IMR-90 (cell line): ENCODE measurements around the gene BLVRA. TPM values are rescaled to one million over a fixed set of nuclear protein-coding genes. Genes with fewer than 3 reads are reported as not detected.

Source experiments
- ATAC-seq: fragments of 200-7000 bp; cut with Tn5 transposase; 2 replicates; pipeline ENCODE4 v1.9.1; 2020; ENCODE audit warnings: low read depth, mild to moderate bottlenecking, moderate library complexity
- BruUV-seq: library from RNA; stranded (reverse); fragments of 400-500 nt; replicated peaks from 2 replicates; lab custom pipeline; 2021; lab: Mats Ljungman, UMichigan
- CTCF ChIA-PET: fragments of 300-600 bp; formaldehyde crosslinking; extraction: SDS; loops from one replicate; lab custom pipeline; 2021; ENCODE audit warnings: antibody characterized with exemption; lab: Yijun Ruan, JAX
- POLR2A ChIA-PET: fragments of 300-600 bp; sonication (Branson Sonifier 250); formaldehyde crosslinking; loops from one replicate; lab custom pipeline; 2022; ENCODE audit warnings: antibody characterized with exemption; ENCODE audit not compliant: unreplicated experiment; lab: Charles Lee
- DNase-seq: peaks from one replicate; pipeline ENCODE4 v3.0.0; 2013
- H2AFZ ChIP-seq: replicated peaks from 2 replicates; pipeline ENCODE3; 2013; ENCODE audit warnings: low read length, mild to moderate bottlenecking; ENCODE audit not compliant: poor library complexity
- H2AK5ac ChIP-seq: 2 replicates; pipeline ENCODE4 v1.6.1; 2013; ENCODE audit warnings: low read depth, low read length, inconsistent platforms
- H2AK9ac ChIP-seq: replicated peaks from 2 replicates; pipeline ENCODE3; 2013; ENCODE audit warnings: mild to moderate bottlenecking, low read depth, low read length, moderate library complexity; ENCODE audit not compliant: poor library complexity
- H2BK120ac ChIP-seq: 2 replicates; pipeline ENCODE4 v1.6.1; 2013; ENCODE audit warnings: low read depth, low read length, inconsistent platforms
- H2BK15ac ChIP-seq: 3 replicates; pipeline ENCODE4 v1.6.1; 2013; ENCODE audit warnings: low read depth, low read length, inconsistent platforms
- H2BK20ac ChIP-seq: 2 replicates; pipeline ENCODE4 v1.6.1; 2013; ENCODE audit warnings: low read depth, mild to moderate bottlenecking, inconsistent platforms, low read length, moderate library complexity
- H2BK5ac ChIP-seq: 2 replicates; pipeline ENCODE4 v1.6.1; 2013; ENCODE audit warnings: mild to moderate bottlenecking, low read depth, low read length, inconsistent platforms; ENCODE audit not compliant: poor library complexity, severe bottlenecking
- H3K14ac ChIP-seq: replicated peaks from 2 replicates; pipeline ENCODE4 v1.6.1; 2013; ENCODE audit warnings: low read depth, low read length, inconsistent platforms
- H3K18ac ChIP-seq: 2 replicates; pipeline ENCODE4 v1.6.1; 2013; ENCODE audit warnings: low read depth, low read length, control low read depth
- H3K23ac ChIP-seq: 2 replicates; pipeline ENCODE4 v1.6.1; 2013; ENCODE audit warnings: low read depth, low read length, inconsistent platforms
- H3K27ac ChIP-seq: 2 replicates; pipeline ENCODE4 v1.5.1; 2013; ENCODE audit warnings: mild to moderate bottlenecking, control low read depth, low read length; ENCODE audit not compliant: insufficient read depth
- H3K27me3 ChIP-seq: 2 replicates; pipeline ENCODE4 v1.6.1; 2013; ENCODE audit warnings: low read length; ENCODE audit not compliant: control insufficient read depth, insufficient read depth
- H3K36me3 ChIP-seq: 2 replicates; pipeline ENCODE4 v1.6.1; 2013; ENCODE audit warnings: low read length, mixed read lengths; ENCODE audit not compliant: control insufficient read depth, insufficient read depth
- H3K4ac ChIP-seq: 2 replicates; pipeline ENCODE4 v1.6.1; 2013; ENCODE audit warnings: low read depth, low read length, inconsistent platforms
- H3K4me1 ChIP-seq: 2 replicates; pipeline ENCODE4 v1.6.1; 2013; ENCODE audit warnings: low read length, mixed read lengths; ENCODE audit not compliant: control insufficient read depth, insufficient read depth
- H3K4me2 ChIP-seq: 2 replicates; pipeline ENCODE4 v1.6.1; 2013; ENCODE audit warnings: low read depth, mild to moderate bottlenecking, control low read depth, low read length, moderate library complexity
- H3K4me3 ChIP-seq: 2 replicates; pipeline ENCODE4 v1.5.1; 2013; ENCODE audit warnings: low read depth, mild to moderate bottlenecking, control low read depth, low read length, moderate library complexity; ENCODE audit not compliant: insufficient read depth
- H3K56ac ChIP-seq: 2 replicates; pipeline ENCODE4 v1.6.1; 2013; ENCODE audit warnings: low read length, inconsistent platforms; ENCODE audit not compliant: insufficient read depth; ENCODE audit errors: extremely low read depth
- H3K79me1 ChIP-seq, 2 experiments: 2 replicates each; pipeline ENCODE4 v1.6.1; 2013; ENCODE audit warnings: low read length in 2 of 2, inconsistent platforms in 1 of 2, low read depth in 1 of 2
- H3K9ac ChIP-seq: 2 replicates; pipeline ENCODE4 v1.6.1; 2013; ENCODE audit warnings: low read depth, low read length, control low read depth
- H3K9me1 ChIP-seq: 2 replicates; pipeline ENCODE4 v1.6.1; 2013; ENCODE audit warnings: low read length, inconsistent platforms; ENCODE audit not compliant: insufficient read depth
- H3K9me3 ChIP-seq: 2 replicates; pipeline ENCODE4 v1.6.1; 2013; ENCODE audit warnings: low read length; ENCODE audit not compliant: control insufficient read depth, insufficient read depth
- H4K20me1 ChIP-seq: 2 replicates; pipeline ENCODE4 v1.6.1; 2013; ENCODE audit warnings: low read length, inconsistent platforms; ENCODE audit not compliant: insufficient read depth
- H4K5ac ChIP-seq: 2 replicates; pipeline ENCODE4 v1.6.1; 2013; ENCODE audit warnings: mild to moderate bottlenecking, low read depth, low read length, control low read depth
- H4K8ac ChIP-seq, 2 experiments: 2 replicates each; pipeline ENCODE4 v1.6.1; 2013; ENCODE audit warnings: low read depth in 2 of 2, low read length in 2 of 2, control low read depth in 1 of 2, inconsistent platforms in 1 of 2
- H4K91ac ChIP-seq: 2 replicates; pipeline ENCODE4 v1.6.1; 2013; ENCODE audit warnings: low read depth, low read length, inconsistent platforms; ENCODE audit not compliant: insufficient read depth
- CEBPB ChIP-seq: IDR thresholded peaks from 2 replicates; pipeline ENCODE4 v1.6.1; 2012; ENCODE audit warnings: low read depth, low read length, improper control_type of control experiment
- FOS ChIP-seq: fragments of 150-350 bp; IDR thresholded peaks from 2 replicates; pipeline ENCODE4 v1.6.1; 2016; ENCODE audit warnings: low read depth, low read length
- MAFK ChIP-seq: IDR thresholded peaks from 2 replicates; pipeline ENCODE4 v1.6.1; 2012; ENCODE audit warnings: low read depth, low read length, improper control_type of control experiment
- WGBS, 2 experiments: methylation state at CpG; one replicate each; pipeline versions ENCODE4 v1.1.5 to v1.1.7; 2013; ENCODE audit warnings: missing lambda C conversion rate in 2 of 2; ENCODE audit not compliant: insufficient read length in 1 of 2; ENCODE audit errors: extremely low coverage in 2 of 2; 5-methylcytosine and 5-hydroxymethylcytosine counted together
- dilution Hi-C: fragments of 300-500 bp; cut with HindIII; formaldehyde crosslinking; loops from one replicate; pipeline ENCODE4 v1.14.3; 2018; ENCODE audit warnings: low sequenced_read_pairs; ENCODE audit not compliant: unreplicated experiment
- in situ Hi-C: fragments of 300-500 bp; cut with MboI; formaldehyde crosslinking; loops from 3 replicates; pipeline ENCODE4 v1.14.3; 2019; ENCODE audit warnings: low sequenced_read_pairs, inconsistent platforms, mixed read lengths
- intact Hi-C: fragments of 100-400 bp; cut with micrococcal nuclease; formaldehyde crosslinking; loops from 2 replicates; pipeline ENCODE4 v1.10.0; 2022
- polyA plus RNA-seq, 3 experiments: library from polyadenylated mRNA; depleted of rRNA; stranded (reverse); fragments of >200 nt; gene quantifications; 2 replicates each; pipeline ENCODE4 v1.2.3, GENCODE V29; 2012; ENCODE audit warnings: low replicate concordance in 1 of 3
- total RNA-seq: library from RNA; depleted of rRNA; stranded (reverse); fragments of >200 nt; gene quantifications from 2 replicates; pipeline ENCODE4 v1.2.3, GENCODE V29; 2012

The BLVRA gene
- total and polyA plus RNA-seq, 2 of the 4 experiments (the other 2 are of a cell fraction) = 32.3 to 47.1 TPM

- Histone ChIP-seq H3K9ac (no peak overlapping the region), H2BK20ac (no peak overlapping the region), H3K36me3 (peaks cover 10% of the 10 kb centered on the region), H2BK5ac (no peak overlapping the region), H2BK120ac (no peak overlapping the region), H3K4me1 (peaks cover 5% of the 10 kb centered on the region), H3K9me1 (peaks cover 7% of the 10 kb centered on the region; the same call in 1 of the 2 replicates), H2BK15ac (no peak overlapping the region), H4K5ac (no peak overlapping the region), H3K23ac (no peak overlapping the region), H3K27me3 (no peaks in the 10 kb centered on the region), H3K56ac (no peak overlapping the region), H3K18ac (no peak overlapping the region), H2AK5ac (no peak overlapping the region), H3K4me3 (no peak overlapping the region), H3K4ac (no peak overlapping the region), H3K4me2 (no peak overlapping the region), H3K9me3 (no peaks in the 10 kb centered on the region), H3K27ac (no peak overlapping the region), H2AFZ (no peak overlapping the region), H4K8ac (no peak overlapping the region), H3K79me1 (no peaks in the 10 kb centered on the region; a peak in 1 of 4 replicates), H4K20me1 (no peaks in the 10 kb centered on the region; the same call in 1 of the 2 replicates), H2AK9ac (no peak overlapping the region), H3K14ac (no peak overlapping the region), H4K91ac (no peak overlapping the region)
- POLR2A ChIA-PET = no interaction called here
- ATAC-seq = peak; percentile 93
- TF ChIP-seq FOS (peak; percentile 48), MAFK (no peak), CEBPB (peak; percentile 45; the same call in 1 of the 2 replicates)
- dilution Hi-C loops = no loop called here
- in situ Hi-C loops = no loop called here
- DNase-seq = peak; percentile 92
- BruUV-seq = no TSS peak
- no CpG with 5 or more reads among the region's 2 CpGs for WGBS, 2 experiments
- intact Hi-C loops = no loop called here
- CTCF ChIA-PET = no interaction called here
Measured at GRCh38 chr7:43785420-43785819, 26.9 kb downstream of the BLVRA start.
